Smooth muscle cell (in vitro differentiated cells): ENCODE data around the gene MYT1. TPM values are rescaled to one million over a fixed set of nuclear protein-coding genes. Genes with fewer than 3 reads are reported as not detected.

Experiments
- DNase-seq: peaks from one replicate; lab custom pipeline; 2025; ENCODE audit not compliant: unreplicated experiment; lab: John Stamatoyannopoulos, UW
- H2AFZ ChIP-seq: fragments of 200-600 bp; sonication (generic); 2 replicates; pipeline ENCODE4 v1.6.0; 2016; ENCODE audit warnings: antibody characterized with exemption, low read depth, mild to moderate bottlenecking
- H3F3A ChIP-seq: fragments of 200-600 bp; sonication (generic); 2 replicates; pipeline ENCODE4 v1.6.0; 2017; ENCODE audit warnings: antibody characterized with exemption, low read depth
- H3K27ac ChIP-seq: fragments of 200-600 bp; sonication (generic); 2 replicates; pipeline ENCODE4 v1.5.1; 2016; ENCODE audit warnings: low read depth, mild to moderate bottlenecking
- H3K27me3 ChIP-seq: fragments of 200-600 bp; sonication (generic); 2 replicates; pipeline ENCODE4 v1.6.1; 2016; ENCODE audit warnings: low read depth, mild to moderate bottlenecking
- H3K36me3 ChIP-seq: fragments of 200-600 bp; sonication (generic); 2 replicates; pipeline ENCODE4 v1.5.1; 2016; ENCODE audit warnings: low read depth
- H3K4me1 ChIP-seq: fragments of 200-600 bp; sonication (generic); 2 replicates; pipeline ENCODE4 v1.5.1; 2016; ENCODE audit warnings: low read depth
- H3K4me2 ChIP-seq: fragments of 200-600 bp; sonication (generic); 2 replicates; pipeline ENCODE4 v1.6.0; 2016; ENCODE audit warnings: mild to moderate bottlenecking
- H3K4me3 ChIP-seq: fragments of 200-600 bp; sonication (generic); 2 replicates; pipeline ENCODE4 v1.5.1; 2016; ENCODE audit warnings: mild to moderate bottlenecking
- H3K79me2 ChIP-seq: fragments of 200-600 bp; sonication (generic); 2 replicates; pipeline ENCODE4 v1.6.0; 2016; ENCODE audit warnings: low read depth, mild to moderate bottlenecking
- H3K9ac ChIP-seq: fragments of 200-600 bp; sonication (generic); 2 replicates; pipeline ENCODE4 v1.6.0; 2016; ENCODE audit warnings: low read depth
- H3K9me3 ChIP-seq: fragments of 200-600 bp; sonication (generic); replicated peaks from 2 replicates; pipeline ENCODE4 v1.5.1; 2016; ENCODE audit warnings: low read depth
- H4K20me1 ChIP-seq: fragments of 200-600 bp; sonication (generic); 2 replicates; pipeline ENCODE4 v1.6.0; 2016; ENCODE audit warnings: low read depth
- WGBS: methylation state at CpG from one replicate; pipeline ENCODE4 v1.1.7; 2016; ENCODE audit warnings: low lambda C conversion rate; 5-methylcytosine and 5-hydroxymethylcytosine counted together
- polyA plus RNA-seq: library from polyadenylated mRNA; unstranded; fragments of >200 nt; fragmentation: Nextera tagmentation; extraction: Ambion mirVana; gene quantifications from 2 replicates; pipeline ENCODE4 v1.2.1, GENCODE V29; 2016
- total RNA-seq: library from RNA; depleted of rRNA; stranded (reverse); fragments of >200 nt; gene quantifications from 2 replicates; pipeline ENCODE4 v1.2.3, GENCODE V29; 2014
- TF ChIP-seq, protein P1 (sequence below): fragments of 200-600 bp; sonication (generic); IDR thresholded peaks from 2 replicates; pipeline ENCODE4 v1.5.1; 2017; ENCODE audit warnings: borderline replicate concordance, mild to moderate bottlenecking, antibody characterized with exemption; ENCODE audit not compliant: insufficient read depth, poor library complexity, severe bottlenecking

The MYT1 gene
- total and polyA plus RNA-seq, 2 experiments from 2014 or later, result 0.09 TPM; not detected in 1

DNA sequence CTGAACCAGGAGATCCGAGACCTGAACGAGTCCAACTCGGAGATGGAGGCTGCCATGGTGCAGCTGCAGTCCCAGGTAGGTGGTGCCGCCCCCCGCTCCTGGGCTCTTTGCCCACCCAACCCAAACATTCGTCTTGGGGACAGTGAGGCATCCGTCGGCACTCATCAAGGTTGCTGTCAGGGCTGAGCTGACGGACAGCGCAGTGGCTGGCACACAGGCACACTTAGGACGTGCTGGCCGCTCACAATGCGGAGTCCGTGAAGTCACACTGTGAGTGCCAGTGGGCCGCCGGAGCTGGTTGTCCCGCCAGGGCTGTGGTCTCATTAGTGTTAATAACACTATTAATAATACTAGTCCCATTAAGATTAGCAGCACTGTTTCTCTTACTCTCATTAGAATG is 73.1 kb downstream of the MYT1 start:
- H3K4me3 ChIP-seq, result no peak overlapping the region
- no peak overlapping the region for H3K27ac ChIP-seq
- no peaks in the 10 kb centered on the region for H3K4me1 ChIP-seq
- H2AFZ ChIP-seq, result no peak overlapping the region
- TF ChIP-seq, protein P1, sequence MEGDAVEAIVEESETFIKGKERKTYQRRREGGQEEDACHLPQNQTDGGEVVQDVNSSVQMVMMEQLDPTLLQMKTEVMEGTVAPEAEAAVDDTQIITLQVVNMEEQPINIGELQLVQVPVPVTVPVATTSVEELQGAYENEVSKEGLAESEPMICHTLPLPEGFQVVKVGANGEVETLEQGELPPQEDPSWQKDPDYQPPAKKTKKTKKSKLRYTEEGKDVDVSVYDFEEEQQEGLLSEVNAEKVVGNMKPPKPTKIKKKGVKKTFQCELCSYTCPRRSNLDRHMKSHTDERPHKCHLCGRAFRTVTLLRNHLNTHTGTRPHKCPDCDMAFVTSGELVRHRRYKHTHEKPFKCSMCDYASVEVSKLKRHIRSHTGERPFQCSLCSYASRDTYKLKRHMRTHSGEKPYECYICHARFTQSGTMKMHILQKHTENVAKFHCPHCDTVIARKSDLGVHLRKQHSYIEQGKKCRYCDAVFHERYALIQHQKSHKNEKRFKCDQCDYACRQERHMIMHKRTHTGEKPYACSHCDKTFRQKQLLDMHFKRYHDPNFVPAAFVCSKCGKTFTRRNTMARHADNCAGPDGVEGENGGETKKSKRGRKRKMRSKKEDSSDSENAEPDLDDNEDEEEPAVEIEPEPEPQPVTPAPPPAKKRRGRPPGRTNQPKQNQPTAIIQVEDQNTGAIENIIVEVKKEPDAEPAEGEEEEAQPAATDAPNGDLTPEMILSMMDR, result no peak
- H3K36me3 ChIP-seq, result no peaks in the 10 kb centered on the region
- H3K4me2 ChIP-seq, result no peak overlapping the region
- H3K27me3 ChIP-seq, result no peaks in the 10 kb centered on the region
- H4K20me1 ChIP-seq, result no peaks in the 10 kb centered on the region
- no peaks in the 10 kb centered on the region for H3K79me2 ChIP-seq
- 94% methylated on average over 15 of the region's 17 CpGs for WGBS
- DNase-seq, result no peak
- no peaks in the 10 kb centered on the region for H3K9me3 ChIP-seq
- no peaks in the 10 kb centered on the region for H3F3A ChIP-seq
- no peak overlapping the region for H3K9ac ChIP-seq

DNA sequence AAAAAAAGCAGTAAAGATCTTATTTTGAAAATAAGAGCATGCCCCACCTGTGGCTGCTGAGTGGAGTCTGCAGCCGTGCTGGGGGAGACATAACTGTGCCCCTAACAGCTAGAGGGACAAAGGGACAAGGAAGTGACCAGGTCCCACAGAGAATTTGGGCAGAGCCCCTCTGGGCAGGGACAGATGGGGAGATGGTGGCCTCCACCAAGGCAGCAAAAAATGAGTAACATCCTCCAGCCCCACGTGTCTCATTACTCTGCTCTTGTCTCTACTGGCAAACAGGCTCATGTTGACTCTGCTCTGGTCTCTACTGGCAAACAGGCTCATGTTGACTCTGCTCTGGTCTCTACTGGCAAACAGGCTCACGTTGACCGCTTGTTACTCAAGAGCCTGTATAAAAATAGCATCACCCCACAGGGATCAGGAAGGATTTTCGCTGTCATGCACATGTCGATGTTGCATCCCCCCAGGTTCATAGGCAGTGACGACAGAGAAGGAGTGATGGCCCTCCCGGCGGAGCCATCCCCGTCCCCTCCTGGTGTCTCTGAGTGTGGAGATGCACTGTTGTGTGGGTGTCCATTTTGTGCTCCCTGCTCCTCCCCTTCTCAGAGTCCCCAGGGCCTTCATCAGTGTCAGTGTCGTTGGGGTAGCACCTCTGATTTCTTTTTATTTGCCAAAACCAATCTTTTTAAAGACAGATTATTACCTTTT is 74.0 kb downstream of the MYT1 start:
- no peak overlapping the region for H2AFZ ChIP-seq
- no peaks in the 10 kb centered on the region for H3K4me1 ChIP-seq
- H3K79me2 ChIP-seq, result no peaks in the 10 kb centered on the region
- H3K27ac ChIP-seq, result no peak overlapping the region
- H3K27me3 ChIP-seq, result no peaks in the 10 kb centered on the region
- no peak overlapping the region for H3K4me2 ChIP-seq
- H3K36me3 ChIP-seq, result no peaks in the 10 kb centered on the region
- DNase-seq, result no peak
- no peak overlapping the region for H3K9ac ChIP-seq
- no peak overlapping the region for H3K4me3 ChIP-seq
- H4K20me1 ChIP-seq, result no peaks in the 10 kb centered on the region
- WGBS, result 77% methylated on average over 11 of the region's 11 CpGs
- no peaks in the 10 kb centered on the region for H3F3A ChIP-seq
- H3K9me3 ChIP-seq, result no peaks in the 10 kb centered on the region
- TF ChIP-seq, protein P1, result no peak

DNA sequence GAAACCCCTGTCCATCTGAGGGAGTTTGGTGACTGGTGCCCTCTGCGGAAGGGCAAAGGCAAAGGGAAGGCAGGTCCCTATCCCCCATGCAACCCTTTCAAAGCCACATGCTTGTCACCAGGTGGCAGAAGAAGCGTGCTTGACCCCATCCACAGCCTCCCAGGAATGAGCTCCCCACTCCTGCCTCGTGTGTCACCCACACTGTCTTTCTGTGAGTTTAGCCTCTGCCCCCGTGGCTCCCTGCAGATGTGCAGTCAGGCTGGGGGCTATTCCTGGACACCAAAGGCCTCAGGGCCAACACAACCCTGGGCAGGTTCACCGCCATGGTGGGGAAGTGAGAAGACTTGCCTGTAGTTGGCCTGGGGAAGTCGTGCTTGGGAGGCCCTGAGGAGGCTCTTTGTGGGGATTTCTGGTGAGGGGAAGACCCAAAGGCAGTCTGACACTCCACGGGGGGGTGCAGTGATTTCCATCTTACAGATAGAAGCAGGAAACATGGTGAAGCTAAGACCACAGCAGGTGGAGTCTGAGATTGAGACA is 74.7 kb downstream of the MYT1 start:
- Histone ChIP-seq H2AFZ (no peak overlapping the region), H3K4me1 (no peaks in the 10 kb centered on the region), H3K4me3 (no peak overlapping the region), H4K20me1 (no peaks in the 10 kb centered on the region), H3K4me2 (no peak overlapping the region), H3K79me2 (no peaks in the 10 kb centered on the region), H3K9me3 (no peaks in the 10 kb centered on the region), H3K27ac (no peak overlapping the region), H3K36me3 (no peaks in the 10 kb centered on the region), H3F3A (no peaks in the 10 kb centered on the region), H3K9ac (no peak overlapping the region), H3K27me3 (no peaks in the 10 kb centered on the region)
- no peak for DNase-seq
- WGBS, result 92% methylated on average over 7 of the region's 7 CpGs
- TF ChIP-seq, protein P1, result no peak
